K562 (cell line): ENCODE measurements around the gene GMDS. TPM values are rescaled to one million over a fixed set of nuclear protein-coding genes. Genes with fewer than 3 reads are reported as not detected.

Experiments used
- CREB3 ChIP-seq: fragments of 450-650 bp; conservative IDR thresholded peaks from 2 replicates; pipeline ENCODE4 v1.6.1; 2016; ENCODE audit warnings: missing genetic modification characterization, low read depth, mild to moderate bottlenecking, missing compliant biosample characterization, moderate library complexity
- ESRRB ChIP-seq: fragments of 250-450 bp; sonication (Bioruptor Pico); IDR thresholded peaks from 2 replicates; pipeline ENCODE4 v1.5.0; 2020; ENCODE audit warnings: mild to moderate bottlenecking, moderate library complexity, borderline replicate concordance
- VEZF1 ChIP-seq: fragments of 200-800 bp; sonication (Bioruptor generic); IDR thresholded peaks from 2 replicates; pipeline ENCODE4 v1.6.1; 2017; ENCODE audit warnings: missing genetic modification characterization, missing compliant biosample characterization
- ZNF133 ChIP-seq: fragments of 250-450 bp; sonication (Bioruptor Pico); IDR thresholded peaks from 2 replicates; pipeline ENCODE4 v1.4.0; 2020; ENCODE audit warnings: mild to moderate bottlenecking
- ZNF318 ChIP-seq, 2 experiments: fragments of 450-650 bp; IDR thresholded peaks; 2 replicates each; pipeline ENCODE4 v1.6.1; 2016; ENCODE audit warnings: mild to moderate bottlenecking in 2 of 2, borderline replicate concordance in 1 of 2, low read depth in 1 of 2, moderate library complexity in 1 of 2
- ZNF764 ChIP-seq: fragments of 250-450 bp; sonication (Bioruptor Pico); IDR thresholded peaks from 2 replicates; pipeline ENCODE4 v1.4.0; 2020; ENCODE audit warnings: low read depth, mild to moderate bottlenecking, moderate library complexity
- polyA plus RNA-seq, 8 experiments: library from polyadenylated mRNA; depleted of rRNA in 4 of 8; stranded (reverse) in 5 of 8; unstranded in 3 of 8; fragments of >200 nt; fragmentation: Nextera tagmentation in 2 of 8; fragmentation: Illumina TruSeq in 1 of 8; extraction: Ambion mirVana in 2 of 8; extraction: Trizol in 1 of 8; gene quantifications; 2 replicates each; pipeline versions ENCODE4 v1.2.1 to v1.2.3, GENCODE V29; 2011 to 2014; ENCODE audit warnings: inconsistent platforms in 1 of 8, missing spikeins in 1 of 8
- total RNA-seq, 7 experiments: library from RNA; depleted of rRNA in 6 of 7; stranded (reverse); fragments of >200 nt in 6 of 7; fragmentation: Illumina TruSeq in 2 of 7; extraction: Trizol in 2 of 7; gene quantifications; 2 replicates each; pipeline versions ENCODE4 v1.2.1 to v1.2.3, GENCODE V29; 2011 to 2021; ENCODE audit warnings: low replicate concordance in 1 of 7

GMDS gene
- total and polyA plus RNA-seq, 9 of the 15 experiments (the other 6 are each of a cell fraction or from before 2014, with no cell fraction given) = 0.48 to 31.8 (median 13.4) TPM

GRCh38 chr6:1708820-1709219 is 536.6 kb downstream of the GMDS start (continued):
- no peak for TF ChIP-seq VEZF1 (CRISPR knock-in tag)
- TF ChIP-seq ESRRB (CRISPR knock-in tag) = no peak
- no peak for TF ChIP-seq CREB3
- TF ChIP-seq ZNF318 (IDR thresholded peaks at IDR 0.05; ENCODE audit: borderline replicate concordance in 1 of 2, low read depth in 1 of 2) = no peak
- no peak for TF ChIP-seq ZNF133 (CRISPR knock-in tag)
- no peak for TF ChIP-seq ZNF764 (CRISPR knock-in tag)
